CD4-positive, alpha-beta T cell (primary cell): Measurements from ENCODE around the gene USP53. TPM values are rescaled to one million over a fixed set of nuclear protein-coding genes. Genes with fewer than 3 reads are reported as not detected.

ENCODE experiments used
- ATAC-seq: fragments of 200-7000 bp; cut with Tn5 transposase; one replicate; pipeline ENCODE4 v1.10.0; 2022; ENCODE audit warnings: mild to moderate bottlenecking; ENCODE audit not compliant: poor library complexity
- CTCF ChIA-PET: fragments of 350-600 bp; sonication (Branson Sonifier 250); formaldehyde crosslinking; loops from one replicate; lab custom pipeline; 2021; ENCODE audit warnings: antibody characterized with exemption, inconsistent platforms; lab: Charles Lee
- POLR2A ChIA-PET: fragments of 350-600 bp; sonication (Branson Sonifier 250); formaldehyde crosslinking; loops from one replicate; lab custom pipeline; 2021; ENCODE audit warnings: antibody characterized with exemption, inconsistent platforms; lab: Charles Lee
- DNase-seq, 14 experiments: peaks; one replicate each; pipeline ENCODE4 v3.0.0-alpha.2; 2013 to 2020; ENCODE audit warnings: mixed read lengths in 2 of 14
- H3K27ac ChIP-seq, 2 donors: one replicate each; pipeline versions ENCODE4 v1.5.1 to v1.7.0; 2013; ENCODE audit warnings: low read length in 2 of 2, low read depth in 1 of 2, mild to moderate bottlenecking in 1 of 2
- H3K27me3 ChIP-seq, 2 experiments: 1 replicate in 1 of 2; 2 replicates in 1 of 2; pipeline versions ENCODE4 v1.6.1 to v1.7.0; 2013; ENCODE audit warnings: low read length in 2 of 2, control low read depth in 1 of 2, mild to moderate bottlenecking in 1 of 2, moderate library complexity in 1 of 2; ENCODE audit not compliant: insufficient read depth in 2 of 2, control insufficient read depth in 1 of 2
- H3K36me3 ChIP-seq: one replicate; pipeline ENCODE4 v1.6.1; 2013; ENCODE audit warnings: low read length, control low read depth; ENCODE audit not compliant: insufficient read depth
- H3K4me1 ChIP-seq: one replicate; pipeline ENCODE4 v1.6.1; 2013; ENCODE audit warnings: low read length, control low read depth; ENCODE audit not compliant: insufficient read depth
- H3K4me3 ChIP-seq: one replicate; pipeline ENCODE4 v1.5.1; 2013; ENCODE audit warnings: mild to moderate bottlenecking, low read length, moderate library complexity
- H3K9me3 ChIP-seq, 2 experiments: 1 replicate in 1 of 2; 2 replicates in 1 of 2; pipeline versions ENCODE4 v1.6.1 to v1.7.0; 2013; ENCODE audit warnings: low read length in 2 of 2, mild to moderate bottlenecking in 2 of 2, control low read depth in 1 of 2, moderate library complexity in 1 of 2; ENCODE audit not compliant: control insufficient read depth in 1 of 2, insufficient read depth in 1 of 2
- H3K27ac Mint-ChIP-seq: one replicate; pipeline ENCODE4 v1.8.0; 2020; ENCODE audit warnings: mixed read lengths
- H3K27me3 Mint-ChIP-seq: one replicate; pipeline ENCODE4 v1.8.0; 2021; ENCODE audit warnings: mixed read lengths
- H3K36me3 Mint-ChIP-seq: one replicate; pipeline ENCODE4 v1.8.0; 2021; ENCODE audit warnings: low read depth, mixed read lengths
- H3K4me1 Mint-ChIP-seq: one replicate; pipeline ENCODE4 v1.8.0; 2021; ENCODE audit warnings: low read depth, mixed read lengths
- H3K4me3 Mint-ChIP-seq: one replicate; pipeline ENCODE4 v1.8.0; 2020; ENCODE audit warnings: mild to moderate bottlenecking, mixed read lengths
- H3K9me3 Mint-ChIP-seq: one replicate; pipeline ENCODE4 v1.8.0; 2020; ENCODE audit warnings: mixed read lengths
- CTCF ChIP-seq: fragments of 200-600 bp; IDR thresholded peaks from one replicate; pipeline ENCODE4 v1.8.0; 2022; ENCODE audit warnings: antibody characterized with exemption, mild to moderate bottlenecking
- intact Hi-C, 2 experiments: fragments of 100-400 bp; cut with DNase I in 1 of 2; cut with micrococcal nuclease in 1 of 2; formaldehyde crosslinking; loops; one replicate each; pipeline versions ENCODE4 v1.15.1 to v1.9.0; 2023 to 2025; cut with DNase I, micrococcal nuclease
- total RNA-seq, 174 experiments: library from RNA in 2 of 174; stranded (reverse) in 2 of 174; gene quantifications; one replicate each; pipeline ENCODE4 v1.2.3 and lab custom pipeline; 2021 to 2026

Gene USP53
- total RNA-seq, 2 experiments from 2014 or later, result 15.1 to 15.5 TPM

GRCh38 chr4:119227690-119228089, 15.2 kb downstream of the USP53 start:
- no peak for TF ChIP-seq CTCF
- Mint-ChIP-seq H3K4me3 (no peak overlapping the region), H3K4me1 (peaks cover 49% of the 10 kb centered on the region), H3K36me3 (peaks cover 51% of the 10 kb centered on the region), H3K9me3 (peaks cover 4% of the 10 kb centered on the region), H3K27ac (no peak overlapping the region), H3K27me3 (no peaks in the 10 kb centered on the region)
- POLR2A ChIA-PET, result interaction anchor here (0.9 kb wide), 1 partner anchor 12 kb away, joined by 4 read pairs; no protein-coding TSS in a partner anchor
- intact Hi-C loops, result no loop called here
- ATAC-seq (no peak), DNase-seq (no peak)
- Histone ChIP-seq H3K27me3 (no peaks in the 10 kb centered on the region), H3K36me3 (no peaks in the 10 kb centered on the region), H3K27ac (no peak overlapping the region), H3K9me3 (no peaks in the 10 kb centered on the region), H3K4me1 (no peaks in the 10 kb centered on the region), H3K4me3 (no peak overlapping the region)
- CTCF ChIA-PET, result interaction anchor here (1.7 kb wide), 1 partner anchor 13 kb away, joined by 4 read pairs; no protein-coding TSS in a partner anchor

GRCh38 chr4:119228406-119228805, 15.9 kb downstream of the USP53 start:
- Mint-ChIP-seq H3K27me3 (no peaks in the 10 kb centered on the region), H3K27ac (no peak overlapping the region), H3K9me3 (peaks cover 4% of the 10 kb centered on the region), H3K4me1 (peaks cover 56% of the 10 kb centered on the region), H3K36me3 (peaks cover 45% of the 10 kb centered on the region), H3K4me3 (no peak overlapping the region)
- no peak for ATAC-seq
- H3K4me3 ChIP-seq, result no peak overlapping the region
- no peak for TF ChIP-seq CTCF
- no peak for DNase-seq
- H3K4me1 ChIP-seq, result no peaks in the 10 kb centered on the region
- POLR2A ChIA-PET, result interaction anchor here (0.6 to 1.4 kb wide), 2 partner anchors 17 to 40 kb away, joined by 3 to 4 read pairs; no protein-coding TSS in a partner anchor
- intact Hi-C loops, result no loop called here
- no peaks in the 10 kb centered on the region for H3K36me3 ChIP-seq
- H3K27ac ChIP-seq, result no peak overlapping the region
- no peaks in the 10 kb centered on the region for H3K27me3 ChIP-seq
- CTCF ChIA-PET, result interaction anchor here (1.7 kb wide), 1 partner anchor 14 kb away, joined by 4 read pairs; no protein-coding TSS in a partner anchor
- H3K9me3 ChIP-seq, result no peaks in the 10 kb centered on the region

GRCh38 chr4:119229908-119230687, 17.6 kb downstream of the USP53 start:
- intact Hi-C loops, result no loop called here
- Histone ChIP-seq H3K27ac (no peak overlapping the region), H3K9me3 (no peaks in the 10 kb centered on the region), H3K4me3 (no peak overlapping the region), H3K27me3 (no peaks in the 10 kb centered on the region), H3K36me3 (no peaks in the 10 kb centered on the region), H3K4me1 (peaks cover 6% of the 10 kb centered on the region)
- Mint-ChIP-seq H3K27me3 (no peaks in the 10 kb centered on the region), H3K9me3 (no peaks in the 10 kb centered on the region), H3K27ac (no peak overlapping the region), H3K36me3 (peaks cover 40% of the 10 kb centered on the region), H3K4me3 (no peak overlapping the region), H3K4me1 (peaks cover 60% of the 10 kb centered on the region)
- CTCF ChIA-PET, result no interaction called here
- no peak for ATAC-seq
- POLR2A ChIA-PET, result interaction anchor here (1.3 kb wide), 1 partner anchor 17 kb away, joined by 3 read pairs; no protein-coding TSS in a partner anchor
- no peak for DNase-seq
- TF ChIP-seq CTCF, result no peak
